PC-9 (cell line): ENCODE results near the gene SEMA6A. TPM values are rescaled to one million over a fixed set of nuclear protein-coding genes. Genes with fewer than 3 reads are reported as not detected.

Source experiments
- BruUV-seq: library from RNA; stranded (reverse); fragments of 400-500 nt; replicated peaks from 2 replicates; lab custom pipeline; 2021; lab: Mats Ljungman, UMichigan
- CTCF ChIA-PET: fragments of 300-600 bp; sonication (Branson Sonifier 250); formaldehyde crosslinking; loops from one replicate; lab custom pipeline; 2022; ENCODE audit warnings: antibody characterized with exemption; lab: Charles Lee
- POLR2A ChIA-PET: fragments of 300-600 bp; sonication (Branson Sonifier 250); formaldehyde crosslinking; loops from one replicate; lab custom pipeline; 2022; ENCODE audit warnings: antibody characterized with exemption; ENCODE audit not compliant: unreplicated experiment; lab: Charles Lee
- DNase-seq, 2 experiments: peaks; one replicate each; pipeline versions ENCODE4 v3.0.0 to v3.0.0-alpha.2; 2015 to 2022; ENCODE audit warnings: mixed read lengths in 1 of 2
- H2AFZ ChIP-seq: fragments of 200-600 bp; sonication (generic); 2 replicates; pipeline ENCODE4 v1.8.1; 2017; ENCODE audit warnings: antibody characterized with exemption
- H3F3A ChIP-seq: fragments of 200-600 bp; sonication (generic); 2 replicates; pipeline ENCODE4 v1.8.1; 2017; ENCODE audit warnings: antibody characterized with exemption, mild to moderate bottlenecking, low read depth; ENCODE audit not compliant: insufficient read depth
- H3K27ac ChIP-seq: fragments of 200-600 bp; sonication (generic); 2 replicates; pipeline ENCODE4 v1.6.1; 2016; ENCODE audit warnings: mixed run types
- H3K27me3 ChIP-seq: fragments of 200-600 bp; sonication (generic); 2 replicates; pipeline ENCODE4 v1.6.1; 2016; ENCODE audit warnings: low read depth, mixed run types; ENCODE audit not compliant: insufficient read depth
- H3K36me3 ChIP-seq: fragments of 200-600 bp; sonication (generic); 2 replicates; pipeline ENCODE4 v1.6.1; 2016; ENCODE audit warnings: low read depth, mixed run types
- H3K4me1 ChIP-seq: fragments of 200-600 bp; sonication (generic); replicated peaks from 2 replicates; pipeline ENCODE4 v1.6.1; 2016; ENCODE audit warnings: mixed run types; ENCODE audit not compliant: insufficient read depth
- H3K4me2 ChIP-seq: fragments of 200-600 bp; sonication (generic); 2 replicates; pipeline ENCODE4 v1.6.1; 2017; ENCODE audit warnings: mixed run types
- H3K4me3 ChIP-seq: fragments of 200-600 bp; sonication (generic); 2 replicates; pipeline ENCODE4 v1.6.1; 2016; ENCODE audit warnings: mixed run types
- H3K79me2 ChIP-seq: fragments of 200-600 bp; sonication (generic); 2 replicates; pipeline ENCODE4 v1.6.1; 2017; ENCODE audit warnings: low read depth, mixed run types
- H3K9me2 ChIP-seq: fragments of 200-600 bp; sonication (generic); 2 replicates; pipeline ENCODE4 v1.8.1; 2017; ENCODE audit warnings: mild to moderate bottlenecking; ENCODE audit not compliant: insufficient read depth
- H3K9me3 ChIP-seq: fragments of 200-600 bp; sonication (generic); 2 replicates; pipeline ENCODE4 v1.8.1; 2016; ENCODE audit warnings: low read depth; ENCODE audit not compliant: insufficient read depth
- H4K20me1 ChIP-seq: fragments of 200-600 bp; sonication (generic); 2 replicates; pipeline ENCODE4 v1.8.1; 2017; ENCODE audit not compliant: insufficient read depth
- CTCF ChIP-seq: fragments of 200-600 bp; sonication (generic); conservative IDR thresholded peaks from 2 replicates; pipeline ENCODE4 v1.6.1; 2017; ENCODE audit warnings: mixed run types, antibody characterized with exemption, mild to moderate bottlenecking, moderate library complexity
- EZH2 ChIP-seq: fragments of 200-600 bp; sonication (generic); IDR thresholded peaks from 2 replicates; pipeline ENCODE4 v1.8.0; 2017; ENCODE audit warnings: antibody characterized with exemption, low read depth
- intact Hi-C: fragments of 100-400 bp; cut with micrococcal nuclease; formaldehyde crosslinking; loops from one replicate; pipeline ENCODE4 v1.10.0; 2022; ENCODE audit not compliant: unreplicated experiment
- total RNA-seq: library from RNA; stranded (reverse); gene quantifications from 2 replicates; pipeline ENCODE4 v1.2.3, GENCODE V29; 2021

SEMA6A gene
- total RNA-seq, 1 experiment from 2014 or later: not detected

DNA sequence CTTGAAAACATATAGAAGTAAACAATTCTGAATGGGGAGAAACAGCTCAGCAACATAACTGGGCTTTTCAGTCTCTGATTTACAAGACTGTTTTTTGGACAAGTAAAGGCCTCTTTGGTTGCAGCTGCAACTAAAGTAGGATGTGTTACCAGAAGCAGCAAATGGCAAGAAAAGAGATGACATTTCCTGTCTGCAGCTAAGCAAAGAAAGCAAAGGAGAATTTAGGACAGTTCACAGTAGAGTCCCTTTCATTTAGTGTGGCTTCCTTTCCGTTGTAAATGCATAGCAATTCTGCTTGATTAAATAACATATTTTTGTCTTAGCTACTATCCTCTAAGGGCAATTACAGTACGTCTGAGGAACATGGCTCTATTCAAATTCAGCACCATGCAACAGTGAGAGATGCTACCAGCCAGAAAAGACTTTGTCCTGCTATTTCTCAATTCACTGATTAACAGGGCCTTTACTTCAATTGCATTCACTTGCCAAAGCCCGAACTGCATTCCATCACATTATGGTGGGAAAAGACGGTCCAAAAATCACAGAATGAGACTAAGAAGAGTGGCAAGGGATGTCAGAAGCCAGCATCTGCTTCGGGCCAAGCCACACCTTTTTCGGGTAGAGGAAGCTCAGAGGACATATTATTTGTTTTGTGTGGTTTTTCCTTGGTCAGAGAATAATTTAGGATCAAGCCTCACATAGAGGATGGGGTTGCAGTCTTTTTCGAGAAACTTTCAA lies 107.7 kb downstream of the SEMA6A start:
- Histone ChIP-seq H3K9me3 (no peaks in the 10 kb centered on the region), H3K79me2 (no peaks in the 10 kb centered on the region), H3K9me2 (no peaks in the 10 kb centered on the region), H3F3A (no peaks in the 10 kb centered on the region), H3K4me2 (no peak overlapping the region), H2AFZ (no peak overlapping the region), H3K36me3 (no peaks in the 10 kb centered on the region), H3K27me3 (peaks cover 16% of the 10 kb centered on the region; the same call in 1 of the 2 replicates), H3K4me1 (no peaks in the 10 kb centered on the region), H3K27ac (no peak overlapping the region), H4K20me1 (no peaks in the 10 kb centered on the region), H3K4me3 (no peak overlapping the region)
- DNase-seq: no peak
- CTCF ChIA-PET: no interaction called here
- intact Hi-C loops: no loop called here
- BruUV-seq: no TSS peak
- POLR2A ChIA-PET: no interaction called here
- no peak for TF ChIP-seq EZH2
- TF ChIP-seq CTCF: no peak

GRCh38 chr5:116465411-116465810 lies 109.2 kb downstream of the SEMA6A start:
- POLR2A ChIA-PET: no interaction called here
- Histone ChIP-seq H3K36me3 (no peaks in the 10 kb centered on the region), H3F3A (no peaks in the 10 kb centered on the region), H3K9me2 (no peaks in the 10 kb centered on the region), H2AFZ (no peak overlapping the region), H3K4me3 (no peak overlapping the region), H3K4me1 (no peaks in the 10 kb centered on the region), H3K4me2 (no peak overlapping the region), H3K79me2 (no peaks in the 10 kb centered on the region), H3K27me3 (peaks cover 16% of the 10 kb centered on the region; the same call in 1 of the 2 replicates), H3K27ac (no peak overlapping the region), H3K9me3 (no peaks in the 10 kb centered on the region), H4K20me1 (no peaks in the 10 kb centered on the region)
- TF ChIP-seq CTCF (no peak), EZH2 (no peak)
- CTCF ChIA-PET: no interaction called here
- intact Hi-C loops: no loop called here
- no peak for DNase-seq
- BruUV-seq: no TSS peak

DNA sequence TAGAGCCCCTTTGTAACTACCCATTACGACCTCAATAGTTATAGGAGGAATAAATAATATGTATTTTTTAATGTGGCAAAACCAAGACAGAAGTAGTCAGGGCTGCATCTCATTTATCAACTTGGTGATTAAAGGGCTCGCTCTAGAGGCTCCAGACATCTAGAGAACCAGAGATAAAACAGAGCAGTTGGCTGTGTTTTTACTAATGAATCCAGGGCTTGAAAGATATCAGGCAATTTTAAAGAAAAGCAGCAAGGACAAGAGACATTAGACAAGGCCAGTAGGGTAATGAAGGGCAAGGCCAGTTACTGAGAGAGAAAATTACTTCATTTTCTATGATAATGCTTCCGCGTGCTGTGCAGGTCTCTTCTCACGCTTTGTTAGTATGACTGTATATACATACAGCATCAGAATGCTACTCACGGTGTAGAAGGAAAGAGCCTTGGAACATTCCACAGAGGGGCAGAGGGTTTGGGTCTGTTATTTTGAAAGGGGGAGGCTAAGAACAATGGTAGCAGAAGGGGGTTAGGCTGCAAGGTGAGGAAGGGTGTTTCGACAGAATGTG lies 110.4 kb downstream of the SEMA6A start:
- H3F3A ChIP-seq: no peaks in the 10 kb centered on the region
- H3K9me2 ChIP-seq: no peaks in the 10 kb centered on the region
- no peaks in the 10 kb centered on the region for H3K4me1 ChIP-seq
- no peaks in the 10 kb centered on the region for H3K9me3 ChIP-seq
- H2AFZ ChIP-seq: no peak overlapping the region
- no peak for DNase-seq
- no TSS peak for BruUV-seq
- no peak overlapping the region for H3K27ac ChIP-seq
- intact Hi-C loops: no loop called here
- TF ChIP-seq EZH2 (no peak), CTCF (no peak)
- no peaks in the 10 kb centered on the region for H3K79me2 ChIP-seq
- H3K27me3 ChIP-seq: peaks cover 16% of the 10 kb centered on the region; the same call in 1 of the 2 replicates
- POLR2A ChIA-PET: no interaction called here
- H3K36me3 ChIP-seq: no peaks in the 10 kb centered on the region
- CTCF ChIA-PET: no interaction called here
- no peak overlapping the region for H3K4me2 ChIP-seq
- no peak overlapping the region for H3K4me3 ChIP-seq
- no peaks in the 10 kb centered on the region for H4K20me1 ChIP-seq
